Measurements from ENCODE around the gene MAST3.
A peak's percentile ranks its signal among the peaks of the same experiment; 100 is the strongest.

Gene MAST3

DNA sequence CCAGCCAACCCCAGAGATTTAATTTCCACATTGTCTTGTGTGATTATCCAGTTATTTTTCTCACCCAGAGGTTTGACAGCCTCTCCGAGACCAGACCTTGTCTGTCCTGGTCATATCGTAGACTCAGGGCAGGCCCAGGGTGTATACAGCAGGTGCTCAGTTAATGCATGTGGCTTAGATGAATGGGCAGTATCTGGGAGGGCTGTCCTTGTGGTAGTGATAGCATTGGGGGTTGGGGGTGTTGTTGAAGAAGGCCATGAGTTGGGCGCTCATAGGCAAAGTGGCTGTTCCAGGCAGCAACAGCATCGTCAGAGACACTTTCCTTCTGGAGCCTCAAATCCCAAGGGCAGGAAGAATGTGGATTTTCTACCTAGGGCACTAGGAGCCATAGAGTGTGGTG is 16.9 kb downstream of the MAST3 start:
- no peak for DNase-seq

DNA sequence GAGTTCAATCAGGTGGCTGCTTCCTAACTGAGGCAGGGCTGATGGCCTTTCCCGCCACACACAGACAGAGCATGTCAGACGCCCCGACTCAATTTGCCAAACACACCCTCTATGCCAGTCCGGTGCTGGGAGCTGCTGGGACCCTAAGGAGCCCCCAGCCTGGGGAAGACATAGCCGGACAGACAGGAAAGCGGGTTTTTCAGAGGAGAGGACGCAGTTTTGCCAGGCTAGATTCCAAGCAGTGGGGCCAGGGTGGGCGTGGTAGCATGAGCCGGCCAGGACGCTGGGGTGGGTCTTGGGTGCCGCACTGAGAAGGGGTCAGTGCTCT is 19.8 kb downstream of the MAST3 start:
- no peak for DNase-seq

DNA sequence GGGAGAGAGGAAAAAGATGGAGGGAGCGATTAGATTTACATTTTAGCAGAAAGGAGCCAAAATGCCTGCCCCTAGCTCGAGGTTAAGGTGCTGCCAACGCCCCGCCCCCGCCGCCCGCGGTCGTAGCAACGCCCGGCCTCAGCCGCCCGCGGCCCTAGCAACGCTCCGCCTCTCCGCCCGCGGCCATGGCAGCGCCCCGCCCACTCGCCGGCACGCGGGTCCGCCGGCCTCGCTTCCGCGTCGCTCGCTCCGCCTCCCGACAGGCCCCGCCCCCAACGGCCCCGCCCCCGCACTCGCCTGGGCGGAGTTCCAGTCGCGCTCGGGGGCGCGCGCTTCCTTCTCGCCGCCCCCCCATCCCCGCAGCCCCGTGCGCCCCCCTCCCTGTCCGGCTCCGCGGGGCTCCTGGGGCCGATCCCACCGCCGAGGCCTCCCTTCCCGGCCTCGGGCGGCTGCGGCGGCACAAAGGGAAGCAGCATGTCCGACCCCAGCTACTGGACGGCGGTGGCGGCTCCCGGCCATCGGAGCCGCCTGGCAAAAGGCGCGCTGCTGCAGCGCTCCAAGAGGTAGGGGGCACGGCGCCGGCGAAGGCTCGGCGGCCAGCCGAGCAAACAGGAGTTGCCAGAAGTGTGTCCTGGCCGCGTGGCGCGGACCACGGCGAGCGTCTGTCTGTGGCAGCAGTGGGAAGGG is 20.3 kb downstream of the MAST3 start:
- DNase-seq, result peak; percentile 95

DNA sequence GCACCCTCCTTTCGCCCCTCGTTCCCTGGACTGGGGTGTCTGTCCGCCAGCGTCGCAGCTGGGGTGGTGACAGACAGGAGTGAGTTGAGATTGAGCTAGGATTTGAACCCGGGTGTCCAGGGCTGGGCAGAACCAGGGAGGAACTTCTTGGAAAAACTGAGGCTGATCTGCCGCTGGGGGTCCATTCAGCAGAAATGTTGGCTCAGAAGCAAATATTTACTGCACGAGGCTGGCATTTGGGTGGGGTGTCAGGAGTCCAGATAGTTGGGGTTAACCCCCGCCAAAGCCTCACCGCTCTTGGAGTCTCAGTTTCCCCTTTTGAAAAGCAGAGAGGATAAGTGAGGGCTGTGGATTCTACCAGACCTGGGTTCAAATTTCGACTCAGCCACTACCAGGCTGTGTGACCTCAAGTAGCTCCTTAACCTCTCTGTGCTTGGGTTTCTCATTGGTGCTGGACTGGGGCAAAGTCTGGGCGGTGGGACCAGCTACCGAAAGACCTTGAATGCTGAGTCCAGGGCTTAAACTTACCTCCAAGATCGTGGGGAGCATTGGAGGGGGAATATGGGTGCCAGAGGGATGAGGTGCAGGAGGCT is 20.9 kb downstream of the MAST3 start:
- no peak for DNase-seq

DNA sequence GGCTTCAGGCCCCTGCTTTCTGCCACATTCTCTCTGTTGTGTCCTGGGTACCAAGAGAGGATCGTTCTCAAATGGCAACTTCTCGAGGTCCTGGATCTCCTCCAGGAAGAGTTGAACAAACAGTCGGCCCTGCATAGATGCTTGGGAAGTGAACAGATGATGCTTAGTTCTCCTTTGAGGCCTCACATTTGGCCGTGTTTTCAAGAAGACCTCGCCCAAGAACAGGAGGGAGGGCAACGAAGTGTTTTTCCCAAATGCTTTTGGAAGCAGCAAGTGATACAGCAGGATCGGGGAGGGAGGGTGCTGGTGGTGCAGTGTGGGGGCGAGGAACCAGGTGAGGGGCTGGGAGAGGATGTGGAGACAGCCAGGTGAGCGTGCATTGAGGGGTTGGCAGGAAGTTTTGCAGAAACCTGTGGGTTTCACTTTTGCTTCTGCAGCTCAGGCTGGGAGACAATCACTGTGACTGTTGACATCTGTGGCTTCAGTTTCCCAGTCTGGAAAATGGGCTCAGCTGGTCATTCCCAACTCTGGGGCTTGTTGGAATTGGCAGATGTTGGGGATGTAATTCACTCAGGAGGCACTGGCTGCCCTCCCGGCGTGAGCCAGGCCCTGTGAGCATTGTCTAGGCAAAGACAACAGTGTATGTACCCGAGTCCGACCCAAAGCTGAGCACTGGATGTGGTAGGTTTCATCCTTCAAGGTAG is 21.6 kb downstream of the MAST3 start:
- DNase-seq, result peak; percentile 36

DNA sequence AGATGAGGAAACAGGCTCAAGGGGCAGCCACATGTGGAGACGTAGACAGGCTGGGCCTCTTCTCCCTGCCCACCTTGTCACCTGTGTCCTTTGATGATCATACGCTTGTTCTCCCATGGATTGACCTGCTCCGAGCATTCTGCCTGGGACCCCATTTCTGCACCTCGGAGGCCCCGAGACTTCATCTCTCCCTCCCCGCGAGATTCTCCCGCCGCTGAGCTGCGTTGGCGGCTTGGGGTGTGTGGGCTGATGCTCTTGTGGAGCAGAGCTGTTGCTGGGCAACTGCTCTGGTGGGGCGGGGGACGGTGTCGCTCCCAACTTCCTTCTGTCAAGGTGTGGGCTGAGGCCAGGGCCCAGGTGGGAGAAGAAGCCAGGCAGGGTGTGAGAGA is 22.1 kb downstream of the MAST3 start:
- peak; percentile 60 for DNase-seq

DNA sequence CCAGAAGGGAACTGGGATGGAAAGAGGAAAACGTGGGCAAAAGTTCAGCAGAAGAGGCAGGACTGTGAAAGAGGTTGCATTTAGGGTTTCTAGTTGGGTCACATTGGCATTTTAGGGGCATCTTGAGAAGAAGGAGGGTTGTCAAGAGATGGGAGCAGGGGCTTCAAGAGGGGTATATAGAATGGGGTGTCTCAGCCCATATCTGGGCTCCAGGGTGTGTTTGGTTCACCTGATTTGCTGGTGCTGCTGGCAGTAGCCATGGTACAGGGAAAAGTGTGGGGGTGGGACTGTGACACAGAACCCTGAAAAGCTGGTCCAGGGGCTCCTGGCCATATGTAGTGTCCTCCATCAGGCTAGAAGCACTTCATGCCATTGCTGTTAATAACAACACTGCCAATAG is 22.5 kb downstream of the MAST3 start:
- DNase-seq, result no peak

DNA sequence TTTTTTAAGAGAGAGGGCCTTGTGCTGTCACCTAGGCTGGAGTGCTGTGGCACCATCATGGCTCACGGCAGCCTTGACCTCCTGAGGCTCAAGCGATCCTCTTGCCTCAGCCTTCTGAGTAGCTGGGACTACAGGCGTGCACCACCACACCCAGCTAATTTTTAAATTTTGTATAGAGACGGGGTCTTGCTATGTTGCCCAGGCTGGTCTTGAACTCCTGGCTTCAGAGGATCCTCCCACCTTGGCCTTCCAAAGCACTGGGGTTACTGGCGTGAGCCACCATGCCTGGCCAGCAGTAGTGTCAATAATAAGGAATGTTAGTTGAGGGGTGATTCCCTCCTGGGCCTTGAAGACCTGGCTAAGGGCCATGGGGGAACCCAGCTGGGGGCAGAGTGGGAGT is 23.6 kb downstream of the MAST3 start:
- DNase-seq, result no peak

DNA sequence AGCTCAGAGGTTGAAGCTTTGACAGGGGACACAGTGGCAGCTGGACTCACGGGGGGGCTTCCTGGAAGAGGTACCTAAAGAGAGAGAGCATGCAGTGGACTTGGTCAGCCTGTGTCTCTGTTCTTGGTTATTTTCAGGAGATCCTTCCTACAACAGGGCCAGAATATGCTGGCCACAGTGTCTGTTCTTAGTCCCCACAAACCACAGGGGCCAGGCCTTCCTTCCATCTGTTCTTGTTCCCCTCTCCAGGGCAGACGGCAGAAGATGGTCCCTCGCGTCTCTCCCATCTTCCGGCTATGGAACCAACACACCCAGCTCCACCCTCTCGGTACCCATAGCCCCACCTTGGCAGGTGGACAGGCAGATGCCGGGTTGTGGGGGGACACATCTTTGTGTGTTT is 24.8 kb downstream of the MAST3 start:
- DNase-seq, result no peak

DNA sequence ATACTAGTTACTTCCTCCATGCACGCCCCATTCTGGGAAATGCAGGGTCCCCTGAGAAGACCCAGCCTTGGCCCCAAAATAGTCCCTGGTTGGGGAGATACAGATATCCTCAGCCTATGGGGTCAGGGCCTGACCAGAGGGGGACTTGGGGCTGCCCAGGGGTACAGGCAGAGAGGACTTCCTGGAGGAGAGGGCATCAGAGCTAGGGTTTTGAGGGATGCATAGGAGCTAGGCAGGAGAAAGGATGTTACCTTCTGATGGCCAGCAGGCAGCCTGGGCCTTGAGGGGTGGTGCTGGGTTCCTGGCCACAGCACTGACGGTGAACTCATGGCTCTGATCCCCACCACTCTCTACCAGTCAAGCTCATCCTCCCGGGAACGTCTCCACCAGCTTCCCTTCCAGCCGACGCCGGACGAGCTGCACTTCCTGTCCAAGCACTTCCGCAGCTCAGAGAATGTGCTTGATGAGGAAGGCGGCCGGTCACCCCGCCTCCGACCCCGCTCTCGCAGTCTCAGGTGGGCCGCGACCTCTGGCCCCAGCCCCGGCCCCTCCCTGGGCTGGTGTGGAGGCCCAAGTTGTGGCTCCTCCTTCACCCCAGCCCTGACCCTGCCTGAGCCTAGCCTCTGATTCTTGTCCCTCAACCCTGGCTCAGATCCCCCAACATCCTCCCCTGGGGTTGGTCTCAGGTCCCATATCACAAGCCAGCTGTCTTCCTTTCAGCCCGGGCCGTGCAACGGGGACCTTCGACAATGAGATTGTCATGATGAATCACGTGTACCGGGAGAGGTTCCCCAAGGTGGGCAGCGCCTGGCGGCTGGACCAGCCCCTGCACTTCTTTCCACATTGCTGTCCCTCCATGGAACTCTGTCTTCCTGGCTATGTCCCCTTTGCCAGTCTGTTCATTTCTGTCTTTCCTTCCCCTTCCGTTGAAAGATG is 25.6 kb downstream of the MAST3 start:
- no peak for DNase-seq

DNA sequence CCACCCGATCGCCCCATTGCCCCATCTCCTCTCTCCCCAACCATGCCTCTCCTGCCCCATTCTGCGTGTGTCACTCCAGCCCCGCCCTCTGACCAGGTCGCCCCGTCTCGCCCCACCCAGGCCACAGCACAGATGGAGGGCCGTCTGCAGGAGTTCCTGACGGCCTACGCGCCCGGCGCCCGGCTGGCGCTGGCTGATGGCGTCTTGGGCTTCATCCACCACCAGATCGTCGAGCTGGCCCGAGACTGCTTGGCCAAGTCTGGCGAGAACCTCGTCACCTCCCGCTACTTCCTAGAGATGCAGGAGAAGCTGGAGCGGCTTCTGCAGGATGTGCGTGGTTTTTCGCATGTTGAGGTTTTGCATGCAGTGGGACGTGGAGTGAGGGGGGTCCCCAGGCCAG is 26.2 kb downstream of the MAST3 start:
- DNase-seq, result no peak

DNA sequence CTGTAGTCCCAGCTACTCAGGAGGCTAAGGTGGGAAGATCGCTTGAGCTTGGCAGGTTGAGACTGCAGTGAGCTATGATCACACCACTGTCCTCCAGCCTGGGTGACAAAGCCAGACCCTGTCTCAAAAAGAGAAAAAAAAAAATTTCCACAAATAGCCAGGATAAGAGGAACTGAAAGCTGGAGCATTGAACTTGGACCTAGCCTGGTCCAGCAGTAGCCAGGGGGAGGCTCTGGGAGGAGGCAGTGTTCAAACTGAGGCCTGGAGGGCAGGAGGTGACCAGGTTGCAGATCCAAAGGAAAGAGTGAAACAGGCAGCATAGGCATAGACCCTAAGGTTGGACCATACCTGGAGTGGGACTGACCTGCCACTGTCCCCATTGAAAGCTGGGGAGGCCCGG is 28.5 kb downstream of the MAST3 start:
- DNase-seq, result no peak

DNA sequence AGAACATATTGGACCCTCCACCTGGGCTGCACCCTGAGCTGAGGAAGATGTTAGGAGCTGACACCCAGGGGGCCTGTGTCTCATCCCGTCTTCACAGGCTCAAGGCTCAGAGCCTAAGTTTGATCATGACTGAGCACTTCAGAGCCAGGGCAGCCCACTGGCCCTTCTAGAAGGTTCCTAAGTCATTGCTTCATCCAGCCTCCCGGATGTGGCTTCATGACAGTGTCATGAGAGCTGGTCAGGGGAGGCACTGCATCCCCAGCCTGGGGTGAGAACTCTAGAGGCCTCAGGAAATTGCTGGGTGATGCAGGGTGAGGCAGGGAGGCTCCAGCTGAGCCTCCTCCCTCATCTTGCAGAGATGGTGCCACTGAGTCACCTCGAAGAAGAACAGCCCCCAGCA is 30.5 kb downstream of the MAST3 start:
- no peak for DNase-seq

DNA sequence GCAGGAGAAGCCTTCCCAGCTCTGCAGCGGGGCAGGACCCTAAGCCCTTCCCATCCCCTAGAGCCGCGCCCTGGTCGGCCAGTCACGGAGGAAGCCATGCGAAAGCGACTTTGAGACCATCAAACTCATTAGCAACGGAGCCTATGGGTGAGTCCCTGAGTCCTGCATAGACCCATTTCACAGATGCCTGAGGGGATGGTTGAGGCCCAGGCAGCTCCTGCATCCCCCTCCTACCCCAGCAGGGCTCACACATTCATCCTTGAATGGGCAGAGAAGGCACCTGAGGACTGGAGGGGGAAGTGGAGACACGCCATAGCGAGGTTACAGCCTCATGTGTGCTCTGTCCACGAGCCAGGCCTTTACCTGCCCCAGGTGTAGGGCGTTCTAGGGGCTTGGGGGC is 31.2 kb downstream of the MAST3 start:
- DNase-seq, result no peak

DNA sequence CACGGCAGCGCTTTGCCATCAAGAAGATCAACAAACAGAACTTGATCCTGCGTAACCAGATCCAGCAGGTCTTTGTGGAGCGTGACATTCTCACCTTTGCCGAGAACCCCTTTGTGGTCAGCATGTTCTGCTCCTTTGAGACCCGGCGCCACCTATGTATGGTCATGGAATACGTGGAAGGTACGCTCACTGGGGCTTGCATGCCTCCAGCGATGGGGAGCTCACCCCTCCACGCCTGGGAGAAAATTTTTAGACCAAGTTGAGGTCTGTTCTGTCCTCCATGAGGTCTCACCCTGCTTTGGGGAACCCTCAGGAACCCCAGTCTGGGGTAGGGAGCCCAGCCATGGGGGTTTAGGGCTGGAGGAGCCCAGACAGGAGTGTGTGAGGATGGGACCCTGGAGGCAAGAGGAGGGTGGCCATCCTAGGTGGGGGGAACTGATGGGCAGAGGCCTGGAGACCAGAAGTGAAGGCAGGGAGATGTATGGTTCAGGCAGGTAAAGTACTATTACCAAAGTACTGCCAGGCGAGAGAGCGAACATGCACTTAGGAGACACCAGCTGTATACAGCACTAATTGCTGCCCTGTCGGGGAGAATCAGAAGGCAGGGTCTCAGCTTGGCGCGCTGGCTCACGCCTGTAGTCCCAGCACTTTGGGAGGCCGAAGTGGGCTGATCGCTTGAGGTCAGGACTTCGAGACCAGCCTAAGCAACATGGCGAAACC is 33.1 kb downstream of the MAST3 start:
- DNase-seq, result no peak

DNA sequence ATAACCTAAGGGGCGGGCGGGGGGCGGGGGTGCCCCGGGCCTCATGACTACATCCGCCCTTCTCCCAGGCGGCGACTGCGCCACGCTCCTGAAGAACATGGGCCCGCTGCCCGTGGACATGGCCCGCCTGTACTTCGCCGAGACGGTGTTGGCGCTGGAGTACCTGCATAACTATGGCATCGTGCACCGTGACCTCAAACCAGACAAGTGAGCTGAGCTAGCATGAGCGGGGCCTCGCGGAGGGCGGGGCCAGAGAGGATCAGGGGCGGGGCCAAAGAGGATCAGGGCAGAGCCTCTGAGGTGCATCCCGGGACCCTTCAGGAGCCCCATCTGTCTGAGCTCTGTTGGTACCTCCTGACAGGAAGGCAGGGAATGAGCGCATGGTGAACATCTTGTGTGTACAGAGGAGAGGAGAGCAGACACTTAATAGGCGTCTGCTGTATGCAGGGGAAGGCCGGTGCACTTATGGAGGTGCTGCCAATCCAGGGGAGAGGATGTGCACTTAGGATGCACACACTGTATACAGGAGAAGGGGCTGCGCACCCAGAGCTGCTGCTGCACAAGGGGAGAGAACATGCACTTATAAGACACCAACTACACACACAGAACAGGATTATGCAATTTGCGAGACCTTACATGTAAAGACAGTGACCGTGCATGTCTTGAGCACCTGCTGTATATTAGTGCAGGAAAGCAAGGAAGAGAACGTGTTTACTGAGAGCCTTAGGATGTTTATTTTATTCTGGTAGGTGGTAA is 34.4 kb downstream of the MAST3 start:
- no peak for DNase-seq

DNA sequence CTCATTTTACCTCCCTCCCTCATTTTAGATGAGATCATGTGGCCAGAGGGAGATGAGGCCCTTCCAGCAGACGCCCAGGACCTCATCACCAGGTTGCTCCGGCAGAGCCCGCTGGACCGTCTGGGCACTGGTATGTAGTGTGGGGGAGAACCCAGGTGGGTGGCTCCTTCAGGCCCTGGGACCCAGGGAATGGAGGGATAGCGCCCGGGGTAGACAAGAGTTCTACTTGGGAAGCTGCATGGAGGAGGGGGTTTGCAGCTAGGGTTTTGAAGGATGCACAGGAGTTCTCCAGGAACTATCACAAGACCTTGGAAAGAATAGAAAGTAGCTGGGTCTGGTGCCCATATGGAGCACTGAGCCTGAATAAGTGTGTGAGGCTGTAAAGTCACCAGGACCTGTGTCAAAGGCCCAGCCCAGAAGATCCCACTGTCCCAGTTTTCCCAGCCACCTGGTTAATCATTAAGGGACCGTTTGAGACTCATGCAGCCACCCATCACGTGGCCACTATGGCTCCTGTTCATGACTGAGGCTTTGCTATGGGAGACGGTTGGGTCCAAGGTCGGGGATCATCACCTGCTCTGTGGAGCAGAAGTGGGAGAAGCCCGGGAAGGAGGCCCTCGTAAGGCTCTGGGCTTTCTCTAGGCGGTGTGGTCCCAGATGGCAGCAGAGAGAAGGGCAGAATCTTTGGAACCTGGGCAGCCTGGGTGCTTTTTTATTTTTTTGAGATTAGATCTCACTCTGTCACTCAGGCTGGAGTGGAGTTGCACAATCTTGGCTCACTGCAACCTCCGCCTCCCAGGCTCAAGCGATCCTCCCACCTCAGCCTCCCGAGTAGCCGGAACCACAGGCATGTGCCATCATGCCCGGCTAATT is 38.4 kb downstream of the MAST3 start:
- no peak for DNase-seq

DNA sequence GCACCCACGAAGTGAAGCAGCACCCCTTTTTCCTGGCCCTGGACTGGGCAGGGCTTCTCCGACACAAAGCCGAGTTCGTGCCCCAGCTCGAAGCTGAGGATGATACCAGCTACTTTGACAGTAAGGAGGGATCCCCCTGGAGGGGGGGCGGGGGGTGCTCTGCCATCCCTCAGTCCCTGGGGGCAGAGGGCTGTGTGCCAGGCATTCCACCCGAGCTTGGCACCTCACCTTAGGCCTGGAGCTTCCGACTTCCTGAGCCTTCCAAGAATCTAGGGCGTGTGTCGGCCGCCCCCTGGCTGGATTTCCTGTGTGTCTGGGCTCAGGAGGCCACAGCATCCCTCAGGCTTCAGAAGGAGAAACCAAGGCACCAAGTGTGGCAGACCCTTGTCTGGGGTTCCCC is 39.7 kb downstream of the MAST3 start:
- no peak for DNase-seq

DNA sequence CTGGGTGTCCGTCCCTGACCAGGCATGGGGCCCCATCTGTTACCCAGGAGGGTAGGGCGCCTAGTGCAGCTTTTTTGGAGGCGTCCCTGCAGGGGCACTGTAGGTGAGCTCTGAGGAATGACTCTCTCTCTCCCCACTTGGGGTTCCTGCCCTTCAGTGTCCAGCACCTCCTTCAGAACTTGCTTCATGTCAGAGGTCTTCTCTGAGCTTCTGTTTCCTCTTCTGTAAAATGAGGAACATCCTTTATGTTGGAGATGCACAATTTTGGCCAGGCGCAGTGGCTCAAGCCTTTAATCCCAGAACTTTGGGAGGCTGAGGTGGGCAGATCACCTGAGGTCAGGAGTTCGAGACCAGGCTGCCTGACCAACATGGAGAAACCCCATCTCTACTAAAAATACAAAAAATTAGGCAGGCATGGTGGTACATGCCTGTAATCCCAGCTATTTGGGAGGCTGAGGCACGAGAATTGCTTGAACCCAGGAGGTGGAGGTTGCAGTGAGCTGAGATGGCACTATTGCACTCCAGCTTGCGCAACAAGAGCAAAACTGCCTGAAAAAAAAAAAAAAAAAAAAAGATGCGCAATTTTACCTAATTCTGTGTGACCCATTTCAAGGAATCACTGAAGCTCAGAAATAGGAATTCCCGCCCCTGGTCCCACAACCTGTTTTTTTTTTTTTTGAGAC is 40.2 kb downstream of the MAST3 start:
- DNase-seq, result no peak

DNA sequence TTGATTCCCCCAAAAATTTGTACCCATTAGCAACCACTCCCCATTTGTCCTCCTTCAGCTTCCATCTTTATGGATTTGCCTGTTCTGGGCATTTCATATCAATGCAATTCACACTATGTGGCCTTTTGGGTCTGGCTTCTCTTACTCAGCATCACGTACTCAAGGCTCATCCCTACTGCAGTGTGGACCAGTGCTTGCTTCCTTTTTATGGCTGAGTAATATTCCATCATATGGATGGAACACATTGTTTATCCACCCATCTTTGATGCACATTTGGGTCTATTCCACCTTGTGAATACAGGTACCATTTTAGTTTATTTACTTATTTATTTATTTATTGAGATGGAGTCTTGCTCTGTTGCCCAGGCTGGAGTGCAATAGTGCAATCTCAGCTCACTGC is 42.9 kb downstream of the MAST3 start:
- no peak for DNase-seq

DNA sequence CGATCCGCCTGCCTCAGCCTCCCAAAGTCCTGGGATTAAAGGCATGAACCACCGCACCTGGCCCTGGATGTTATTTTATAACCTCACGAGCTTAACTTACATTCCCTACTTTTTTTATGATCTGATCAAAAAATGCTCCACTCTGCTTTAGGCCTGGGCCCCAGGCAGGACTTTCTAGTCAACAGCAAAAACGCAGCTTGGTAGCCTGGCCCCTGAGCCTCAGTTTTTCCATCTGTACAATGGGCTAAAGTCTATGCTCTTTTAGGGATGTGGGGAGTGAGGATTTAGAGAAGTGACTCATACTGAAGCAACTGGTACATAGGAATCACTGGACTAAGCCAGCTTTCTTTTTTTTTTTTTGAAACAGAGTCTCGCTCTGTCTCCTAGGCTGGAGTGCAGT is 43.5 kb downstream of the MAST3 start:
- no peak for DNase-seq

Data from activated CD4-positive, alpha-beta T cell treated with anti-CD3 and anti-CD28 coated beads, Interleukin-2, amount 50 U/mL, for 1 hour (primary cell).